SK-N-MC (cell line): ENCODE data around the gene EIF2D.

Experiments used
- EZH2 ChIP-seq: fragments of 200-600 bp; sonication (generic); IDR thresholded peaks from one replicate; pipeline ENCODE4 v1.6.1; 2017; ENCODE audit warnings: antibody characterized with exemption
- POLR2AphosphoS5 ChIP-seq: IDR thresholded peaks from 2 replicates; pipeline ENCODE4 v1.6.1; 2012; ENCODE audit warnings: mild to moderate bottlenecking, low read depth, low read length, borderline replicate concordance

DNA sequence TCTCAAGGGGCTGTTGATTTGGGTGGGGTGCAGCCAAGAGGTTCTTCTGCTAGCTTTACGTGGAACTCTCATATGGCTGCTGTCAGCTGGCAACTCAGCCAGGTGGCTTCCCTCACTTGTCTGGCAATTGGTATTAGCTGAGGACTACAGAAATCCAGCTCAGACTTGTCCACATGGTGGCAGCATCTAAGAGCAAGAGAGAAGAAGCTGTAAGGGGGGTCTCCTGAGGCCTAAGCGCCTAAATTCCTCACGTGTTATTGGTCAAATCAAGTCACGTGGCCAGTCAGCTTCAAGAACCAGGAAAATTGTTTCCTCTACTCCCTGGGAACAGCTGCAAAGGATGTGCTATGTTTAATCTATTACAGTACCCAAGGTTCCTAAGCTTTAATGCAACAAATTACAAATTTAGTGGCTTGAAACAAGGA, 18.8 kb upstream of the EIF2D start:
- TF ChIP-seq POLR2AphosphoS5 (no peak), EZH2 (no peak)
